ENCODE results near the gene BEST2. TPM values are rescaled to one million over a fixed set of nuclear protein-coding genes. Genes with fewer than 3 reads are reported as not detected.

The BEST2 gene
- total RNA-seq, 8 experiments from 2014 or later, result 0.11 to 1.00 (median 0.42) TPM; not detected in 3

GRCh38 chr19:12786952-12787351, 35.4 kb downstream of the BEST2 start:
- ATAC-seq (replicated peaks in 6 of 8), result no peak
- H3K27ac ChIP-seq, result no peak overlapping the region
- no peak overlapping the region for H3K4me3 ChIP-seq
- in situ Hi-C loops (cut with MboI; ENCODE audit: low pct_unique_long_range_greater_than_20kb in 2 of 9, low sequenced_read_pairs in 9 of 9, unreplicated experiment in 9 of 9), result no loop called here
- peaks cover 46 to 56% of the 10 kb centered on the region in 2 donors for H3K4me1 ChIP-seq (replicated peaks in 1 of 2)
- WGBS, 10 experiments, result 79 to 100% (median 92%) methylated on average over 1 to 3 of the region's 3 CpGs; no CpG with 5 or more reads in 4 of the 10 experiments

GRCh38 chr19:12787458-12787857, 35.9 kb downstream of the BEST2 start:
- 68 to 100% (median 87%) methylated on average over 1 to 9 of the region's 10 CpGs; no CpG with 5 or more reads in 4 of the 10 experiments for WGBS, 10 experiments

GRCh38 chr19:12788042-12788681, 36.6 kb downstream of the BEST2 start:
- Histone ChIP-seq H3K4me1 (replicated peaks in 1 of 2) (peaks cover 40 to 48% of the 10 kb centered on the region in 2 donors), H3K27ac (peak overlapping the region; percentile 9 to 52), H3K4me3 (no peak overlapping the region)
- in situ Hi-C loops (cut with MboI; ENCODE audit: low pct_unique_long_range_greater_than_20kb in 2 of 9, low sequenced_read_pairs in 9 of 9, unreplicated experiment in 9 of 9), result no loop called here
- ATAC-seq (replicated peaks in 6 of 8), result no peak
- WGBS, 10 experiments, result 0 to 94% (median 64%) methylated on average over 1 to 4 of the region's 4 CpGs; no CpG with 5 or more reads in 1 of the 10 experiments

More at GRCh38 chr19:12787458-12787857, 35.9 kb downstream of the BEST2 start:
- no peak for ATAC-seq (replicated peaks in 6 of 8)
- Histone ChIP-seq H3K27ac (no peak overlapping the region), H3K4me1 (replicated peaks in 1 of 2) (peaks cover 44 to 51% of the 10 kb centered on the region in 2 donors), H3K4me3 (no peak overlapping the region)
- in situ Hi-C loops (cut with MboI; ENCODE audit: low pct_unique_long_range_greater_than_20kb in 2 of 9, low sequenced_read_pairs in 9 of 9, unreplicated experiment in 9 of 9), result no loop called here

GRCh38 chr19:12788682-12789097, 37.1 kb downstream of the BEST2 start:
- 0% methylated on average over 3 of the region's 12 CpGs; no CpG with 5 or more reads in 9 of the 10 experiments for WGBS, 10 experiments
- no peak for ATAC-seq (replicated peaks in 6 of 8)
- in situ Hi-C loops (cut with MboI; ENCODE audit: low pct_unique_long_range_greater_than_20kb in 2 of 9, low sequenced_read_pairs in 9 of 9, unreplicated experiment in 9 of 9), result no loop called here

GRCh38 chr19:12789098-12789903, 37.7 kb downstream of the BEST2 start:
- 0 to 51% (median 39%) methylated on average over 3 to 6 of the region's 46 CpGs; no CpG with 5 or more reads in 7 of the 10 experiments for WGBS, 10 experiments
- peak overlapping the region in 4 of 5 donors; percentile 2 to 91 (median 54) for H3K4me3 ChIP-seq
- in situ Hi-C loops (cut with MboI; ENCODE audit: low pct_unique_long_range_greater_than_20kb in 2 of 9, low sequenced_read_pairs in 9 of 9, unreplicated experiment in 9 of 9), result no loop called here
- peak in 2 of 8 experiments; percentile 0 to 2 for ATAC-seq (replicated peaks in 6 of 8)
- H3K4me1 ChIP-seq (replicated peaks in 1 of 2), result peaks cover 29 to 40% of the 10 kb centered on the region in 2 donors
- H3K27ac ChIP-seq, result peak overlapping the region in 1 of 2 donors; percentile 52

More at GRCh38 chr19:12788682-12789097, 37.1 kb downstream of the BEST2 start:
- Histone ChIP-seq H3K27ac (peak overlapping the region; percentile 9 to 52), H3K4me3 (peak overlapping the region in 2 of 5 donors; percentile 2 to 55), H3K4me1 (replicated peaks in 1 of 2) (peaks cover 35 to 43% of the 10 kb centered on the region in 2 donors)

- peak overlapping the region in 1 of 2 donors; percentile 52 for H3K27ac ChIP-seq
- WGBS, 10 experiments, result 0% methylated on average over 6 of the region's 56 CpGs; no CpG with 5 or more reads in 9 of the 10 experiments
- in situ Hi-C loops (cut with MboI; ENCODE audit: low pct_unique_long_range_greater_than_20kb in 2 of 9, low sequenced_read_pairs in 9 of 9, unreplicated experiment in 9 of 9), result no loop called here
- ATAC-seq (replicated peaks in 6 of 8), result peak; percentile 17 to 60 (median 48)
- H3K4me1 ChIP-seq (replicated peaks in 1 of 2), result peaks cover 23 to 32% of the 10 kb centered on the region in 2 donors
- H3K4me3 ChIP-seq, result peak overlapping the region; percentile 18 to 91 (median 52)
Observed at GRCh38 chr19:12789904-12790619, 38.5 kb downstream of the BEST2 start.

GRCh38 chr19:12790628-12791344, 39.2 kb downstream of the BEST2 start:
- WGBS, 10 experiments, result 0 to 20% (median 8%) methylated on average over 1 to 7 of the region's 22 CpGs; no CpG with 5 or more reads in 3 of the 10 experiments
- Histone ChIP-seq H3K4me1 (replicated peaks in 1 of 2) (peaks cover 23 to 30% of the 10 kb centered on the region in 2 donors), H3K27ac (peak overlapping the region in 1 of 2 donors; percentile 20), H3K4me3 (peak overlapping the region; percentile 41 to 91 (median 52))
- in situ Hi-C loops (cut with MboI; ENCODE audit: low pct_unique_long_range_greater_than_20kb in 2 of 9, low sequenced_read_pairs in 9 of 9, unreplicated experiment in 9 of 9), result no loop called here
- no peak for ATAC-seq (replicated peaks in 6 of 8)

GRCh38 chr19:12791345-12792050, 39.9 kb downstream of the BEST2 start, which contains the start of gene JUNB:
JUNB (plus strand) TSS chr19:12791486; CDS start chr19:12791772, 286 bp downstream.
- Histone ChIP-seq H3K4me1 (replicated peaks in 1 of 2) (peaks cover 26 to 33% of the 10 kb centered on the region in 2 donors), H3K27ac (peak within 1 kb of the TSS; percentile 56 to 75), H3K4me3 (peak within 1 kb of the TSS; percentile 41 to 91 (median 52))
- 0 to 10% (median 0%) methylated on average over 2 to 9 of the region's 73 CpGs; no CpG with 5 or more reads in 7 of the 10 experiments for WGBS, 10 experiments
- in situ Hi-C loops (cut with MboI; ENCODE audit: low pct_unique_long_range_greater_than_20kb in 2 of 9, low sequenced_read_pairs in 9 of 9, unreplicated experiment in 9 of 9), result no loop called here
- peak; percentile 8 to 67 (median 56) for ATAC-seq (replicated peaks in 6 of 8)

- ATAC-seq (replicated peaks in 6 of 8), result peak in 2 of 8 experiments; percentile 0
- 0% methylated on average over 3 to 10 of the region's 84 CpGs; no CpG with 5 or more reads in 7 of the 10 experiments for WGBS, 10 experiments
- Histone ChIP-seq H3K27ac (peak overlapping the region; percentile 56 to 75), H3K4me1 (replicated peaks in 1 of 2) (peaks cover 26 to 33% of the 10 kb centered on the region in 2 donors), H3K4me3 (peak overlapping the region; percentile 41 to 91 (median 52))
- in situ Hi-C loops (cut with MboI; ENCODE audit: low pct_unique_long_range_greater_than_20kb in 2 of 9, low sequenced_read_pairs in 9 of 9, unreplicated experiment in 9 of 9), result no loop called here
Observed at GRCh38 chr19:12792051-12792852, 40.7 kb downstream of the BEST2 start.

- in situ Hi-C loops (cut with MboI; ENCODE audit: low pct_unique_long_range_greater_than_20kb in 2 of 9, low sequenced_read_pairs in 9 of 9, unreplicated experiment in 9 of 9), result no loop called here
- H3K27ac ChIP-seq, result peak overlapping the region; percentile 56 to 75
- H3K4me1 ChIP-seq (replicated peaks in 1 of 2), result peaks cover 26 to 33% of the 10 kb centered on the region in 2 donors
- WGBS, 10 experiments, result 0% methylated on average over 5 to 6 of the region's 22 CpGs; no CpG with 5 or more reads in 8 of the 10 experiments
- peak overlapping the region; percentile 41 to 91 (median 52) for H3K4me3 ChIP-seq
- ATAC-seq (replicated peaks in 6 of 8), result peak in 1 of 8 experiments; percentile 0
Observed at GRCh38 chr19:12792853-12793289, 41.3 kb downstream of the BEST2 start.

Data from motor neuron (in vitro differentiated cells).